ENCODE measurements around the gene MDK. TPM values are rescaled to one million over a fixed set of nuclear protein-coding genes. Genes with fewer than 3 reads are reported as not detected.

Gene MDK
- total and polyA plus RNA-seq, 12 donors, result 3.6 to 16.5 (median 5.3) TPM

GRCh38 chr11:46383404-46383758 is 1.9 kb downstream of the MDK start:
- no peak overlapping the region for H3K4me3 ChIP-seq
- no peak for DNase-seq
- WGBS, 2 donors, result 74 to 86% methylated on average over 7 of the region's 7 CpGs
- H3K27me3 ChIP-seq, result peaks cover 0 to 49% (median 9%) of the 10 kb centered on the region in 7 donors
- H3K27ac ChIP-seq, result no peak overlapping the region
- H3K9me3 ChIP-seq, result no peaks in the 10 kb centered on the region
- H3K4me1 ChIP-seq, result peaks cover 7 to 42% (median 20%) of the 10 kb centered on the region in 9 donors
- H3K36me3 ChIP-seq, result peaks cover 0 to 6% (median 0%) of the 10 kb centered on the region in 9 donors
- intact Hi-C loops (cut with DNase I), result loop anchor here in 4 of 10 donors (10.0 kb wide), 2 partner anchors 221 to 231 kb away; partner anchors contain the start of genes ATG13 (in 3 of the 4) and HARBI1 (in 3 of the 4)
- no peak for ATAC-seq
- TF ChIP-seq CTCF (IDR thresholded peaks at IDR 0.05), result peak in 2 of 9 donors; percentile 12 to 24

- DNase-seq (no peak), ATAC-seq (no peak)
- H3K36me3 ChIP-seq, result no peaks in the 10 kb centered on the region
- H3K4me3 ChIP-seq, result no peak overlapping the region
- H3K4me1 ChIP-seq, result peaks cover 7 to 46% (median 21%) of the 10 kb centered on the region in 9 donors
- H3K9me3 ChIP-seq, result no peaks in the 10 kb centered on the region
- intact Hi-C loops (cut with DNase I), result loop anchor here in 4 of 10 donors (10.0 kb wide), 2 partner anchors 221 to 231 kb away; partner anchors contain the start of genes ATG13 (in 3 of the 4) and HARBI1 (in 3 of the 4)
- H3K27me3 ChIP-seq, result peaks cover 0 to 56% (median 17%) of the 10 kb centered on the region in 7 donors
- TF ChIP-seq CTCF (IDR thresholded peaks at IDR 0.05), result no peak
- WGBS, 2 donors, result 90 to 92% methylated on average over 12 of the region's 12 CpGs
- no peak overlapping the region for H3K27ac ChIP-seq
Observed at GRCh38 chr11:46383974-46384701, 2.7 kb downstream of the MDK start.

- no peaks in the 10 kb centered on the region for H3K9me3 ChIP-seq
- intact Hi-C loops (cut with DNase I), result loop anchor here in 8 of 10 donors (2.0 to 10.0 kb wide), 5 partner anchors 142 to 229 kb away; partner anchors contain the start of genes ATG13 (in 3 of the 8) and HARBI1 (in 3 of the 8)
- no peak for TF ChIP-seq CTCF (IDR thresholded peaks at IDR 0.05)
- WGBS, 2 donors, result 96% methylated on average over 47 of the region's 47 CpGs
- H3K27me3 ChIP-seq, result peaks cover 6 to 69% (median 29%) of the 10 kb centered on the region in 7 donors
- DNase-seq (no peak), ATAC-seq (no peak)
- H3K4me3 ChIP-seq, result no peak overlapping the region
- H3K27ac ChIP-seq, result no peak overlapping the region
- H3K36me3 ChIP-seq, result no peaks in the 10 kb centered on the region
- peaks cover 12 to 52% (median 30%) of the 10 kb centered on the region in 9 donors for H3K4me1 ChIP-seq
Observed at GRCh38 chr11:46385169-46386004, 3.9 kb downstream of the MDK start.

- H3K27ac ChIP-seq, result no peak overlapping the region
- no peaks in the 10 kb centered on the region for H3K9me3 ChIP-seq
- intact Hi-C loops (cut with DNase I), result loop anchor here in 8 of 10 donors (2.0 to 10.0 kb wide), 5 partner anchors 141 to 229 kb away; partner anchors contain the start of genes ATG13 (in 3 of the 8) and HARBI1 (in 3 of the 8)
- no peaks in the 10 kb centered on the region for H3K36me3 ChIP-seq
- H3K27me3 ChIP-seq, result peaks cover 13 to 72% (median 36%) of the 10 kb centered on the region in 7 donors
- DNase-seq (no peak), ATAC-seq (no peak)
- H3K4me1 ChIP-seq, result peaks cover 13 to 51% (median 34%) of the 10 kb centered on the region in 9 donors
- TF ChIP-seq CTCF (IDR thresholded peaks at IDR 0.05), result no peak
- no peak overlapping the region for H3K4me3 ChIP-seq
- 96 to 97% methylated on average over 25 of the region's 25 CpGs for WGBS, 2 donors
Observed at GRCh38 chr11:46386005-46386578, 4.6 kb downstream of the MDK start.

Data from heart right ventricle (tissue), 16 donors.